ENCODE results near the gene RACGAP1. TPM values are rescaled to one million over a fixed set of nuclear protein-coding genes. Genes with fewer than 3 reads are reported as not detected.

The RACGAP1 gene
- total and polyA plus RNA-seq, 2 donors (not counting 1 experiment from before 2014, with no cell fraction given), result 4.1 to 14.2 TPM

DNA sequence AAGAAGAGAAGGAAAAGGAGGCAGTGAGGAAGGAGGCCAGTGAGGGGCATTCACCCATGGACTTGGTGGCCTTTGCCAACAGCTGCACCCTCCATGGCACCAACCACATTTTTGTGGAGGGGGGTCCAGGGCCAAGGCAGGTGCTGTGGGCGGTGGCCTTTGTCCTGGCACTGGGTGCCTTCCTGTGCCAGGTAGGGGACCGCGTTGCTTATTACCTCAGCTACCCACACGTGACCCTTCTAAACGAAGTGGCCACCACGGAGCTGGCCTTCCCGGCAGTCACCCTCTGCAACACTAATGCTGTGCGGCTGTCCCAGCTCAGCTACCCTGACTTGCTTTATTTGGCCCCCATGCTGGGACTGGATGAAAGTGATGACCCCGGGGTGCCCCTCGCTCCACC is 48.4 kb upstream of the RACGAP1 start:
- H3K4me1 ChIP-seq (ENCODE audit: control insufficient read depth in 2 of 2, insufficient read depth in 2 of 2, low read length in 2 of 2), result peaks cover 0 to 12% of the 10 kb centered on the region in 2 donors
- H3K4me3 ChIP-seq (ENCODE audit: control extremely low read depth in 1 of 5, extremely low read depth in 1 of 5, insufficient read depth in 1 of 5, low read depth in 2 of 5, low read length in 4 of 5), result no peak overlapping the region
- TF ChIP-seq EZH2 (IDR thresholded peaks at IDR 0.05; ENCODE audit: borderline replicate concordance, insufficient read depth, low read depth, low read length, poor library complexity, severe bottlenecking), result no peak
- TF ChIP-seq, protein P1, sequence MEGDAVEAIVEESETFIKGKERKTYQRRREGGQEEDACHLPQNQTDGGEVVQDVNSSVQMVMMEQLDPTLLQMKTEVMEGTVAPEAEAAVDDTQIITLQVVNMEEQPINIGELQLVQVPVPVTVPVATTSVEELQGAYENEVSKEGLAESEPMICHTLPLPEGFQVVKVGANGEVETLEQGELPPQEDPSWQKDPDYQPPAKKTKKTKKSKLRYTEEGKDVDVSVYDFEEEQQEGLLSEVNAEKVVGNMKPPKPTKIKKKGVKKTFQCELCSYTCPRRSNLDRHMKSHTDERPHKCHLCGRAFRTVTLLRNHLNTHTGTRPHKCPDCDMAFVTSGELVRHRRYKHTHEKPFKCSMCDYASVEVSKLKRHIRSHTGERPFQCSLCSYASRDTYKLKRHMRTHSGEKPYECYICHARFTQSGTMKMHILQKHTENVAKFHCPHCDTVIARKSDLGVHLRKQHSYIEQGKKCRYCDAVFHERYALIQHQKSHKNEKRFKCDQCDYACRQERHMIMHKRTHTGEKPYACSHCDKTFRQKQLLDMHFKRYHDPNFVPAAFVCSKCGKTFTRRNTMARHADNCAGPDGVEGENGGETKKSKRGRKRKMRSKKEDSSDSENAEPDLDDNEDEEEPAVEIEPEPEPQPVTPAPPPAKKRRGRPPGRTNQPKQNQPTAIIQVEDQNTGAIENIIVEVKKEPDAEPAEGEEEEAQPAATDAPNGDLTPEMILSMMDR (IDR thresholded peaks at IDR 0.05), result no peak
- no peak overlapping the region for H3K4me2 ChIP-seq (replicated peaks; ENCODE audit: low read depth, low read length, poor library complexity, severe bottlenecking)
- H3K27me3 ChIP-seq (replicated peaks in 1 of 4; ENCODE audit: control extremely low read depth in 1 of 4, control insufficient read depth in 3 of 4, insufficient read depth in 4 of 4, low read length in 3 of 4), result no peaks in the 10 kb centered on the region
- WGBS (ENCODE audit: insufficient coverage), result 91% methylated on average over 10 of the region's 10 CpGs
- no peak for ATAC-seq (ENCODE audit: low read depth)
- no peaks in the 10 kb centered on the region for H3K9me3 ChIP-seq (ENCODE audit: control extremely low read depth in 1 of 3, control insufficient read depth in 2 of 3, insufficient read depth in 1 of 3, low read length in 2 of 3)
- H3K27me3 Mint-ChIP-seq, result peaks cover 11% of the 10 kb centered on the region
- H3K27ac ChIP-seq (ENCODE audit: low read length in 2 of 2), result no peak overlapping the region
- no peaks in the 10 kb centered on the region for H3K9me3 Mint-ChIP-seq (ENCODE audit: insufficient read depth)
- no peak overlapping the region for H3K4me3 Mint-ChIP-seq
- H3K27ac Mint-ChIP-seq, result no peak overlapping the region
- no peak overlapping the region for H2AFZ ChIP-seq (ENCODE audit: insufficient read depth, low read depth, low read length, poor library complexity, severe bottlenecking)
- intact Hi-C loops (cut with micrococcal nuclease), result no loop called here
- POLR2A ChIA-PET, result no interaction called here
- H3K4me1 Mint-ChIP-seq, result peaks cover 4% of the 10 kb centered on the region
- CTCF ChIA-PET, result interaction anchor here (0.8 to 15.9 kb wide), 10 partner anchors 9 to 240 kb away, joined by 3 to 343 read pairs (median 9); partner anchors contain the start of genes CERS5 and COX14
- H3K9ac ChIP-seq (ENCODE audit: low read length), result no peak overlapping the region
- DNase-seq, result no peak
- H3K36me3 ChIP-seq (replicated peaks in 1 of 2; ENCODE audit: control extremely low read depth in 1 of 2, control insufficient read depth in 1 of 2, extremely low read depth in 1 of 2, insufficient read depth in 2 of 2, low read length in 1 of 2), result no peaks in the 10 kb centered on the region
- no peaks in the 10 kb centered on the region for H4K20me1 ChIP-seq (ENCODE audit: control insufficient read depth, insufficient read depth, low read length, poor library complexity, severe bottlenecking)
- H3K79me2 ChIP-seq (ENCODE audit: control insufficient read depth, insufficient read depth, low read length), result no peaks in the 10 kb centered on the region

DNA sequence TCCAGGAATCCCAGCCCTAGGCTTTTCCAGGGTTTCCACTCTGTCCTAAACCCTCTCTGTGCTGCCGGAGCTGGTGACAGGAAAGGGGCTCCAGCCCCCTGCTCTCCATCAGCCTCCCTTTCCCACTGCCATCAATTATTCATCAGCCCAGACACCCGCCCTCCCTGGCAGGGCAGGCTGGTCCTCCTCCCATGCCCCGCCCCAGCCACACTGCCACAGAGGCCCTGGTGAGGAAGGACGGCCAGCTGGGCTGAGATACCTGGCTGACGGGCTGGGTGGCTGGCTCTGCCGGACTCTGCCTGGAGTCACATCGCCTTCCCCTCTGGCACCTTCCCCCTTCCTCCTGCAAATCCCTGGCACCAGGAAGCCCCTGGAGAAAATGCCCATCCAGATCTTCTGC is 47.9 kb upstream of the RACGAP1 start:
- TF ChIP-seq EZH2 (IDR thresholded peaks at IDR 0.05; ENCODE audit: borderline replicate concordance, insufficient read depth, low read depth, low read length, poor library complexity, severe bottlenecking), result no peak
- TF ChIP-seq, protein P1 (IDR thresholded peaks at IDR 0.05), result no peak
- Histone ChIP-seq H3K4me2 (replicated peaks; ENCODE audit: low read depth, low read length, poor library complexity, severe bottlenecking) (no peak overlapping the region), H3K36me3 (replicated peaks in 1 of 2; ENCODE audit: control extremely low read depth in 1 of 2, control insufficient read depth in 1 of 2, extremely low read depth in 1 of 2, insufficient read depth in 2 of 2, low read length in 1 of 2) (no peaks in the 10 kb centered on the region), H4K20me1 (ENCODE audit: control insufficient read depth, insufficient read depth, low read length, poor library complexity, severe bottlenecking) (no peaks in the 10 kb centered on the region), H3K27ac (ENCODE audit: low read length in 2 of 2) (no peak overlapping the region), H3K4me3 (ENCODE audit: control extremely low read depth in 1 of 5, extremely low read depth in 1 of 5, insufficient read depth in 1 of 5, low read depth in 2 of 5, low read length in 4 of 5) (no peak overlapping the region), H3K4me1 (ENCODE audit: control insufficient read depth in 2 of 2, insufficient read depth in 2 of 2, low read length in 2 of 2) (peaks cover 0 to 12% of the 10 kb centered on the region in 2 donors), H3K27me3 (replicated peaks in 1 of 4; ENCODE audit: control extremely low read depth in 1 of 4, control insufficient read depth in 3 of 4, insufficient read depth in 4 of 4, low read length in 3 of 4) (no peaks in the 10 kb centered on the region), H3K9ac (ENCODE audit: low read length) (no peak overlapping the region), H3K9me3 (ENCODE audit: control extremely low read depth in 1 of 3, control insufficient read depth in 2 of 3, insufficient read depth in 1 of 3, low read length in 2 of 3) (no peaks in the 10 kb centered on the region), H2AFZ (ENCODE audit: insufficient read depth, low read depth, low read length, poor library complexity, severe bottlenecking) (no peak overlapping the region), H3K79me2 (ENCODE audit: control insufficient read depth, insufficient read depth, low read length) (no peaks in the 10 kb centered on the region)
- DNase-seq, result no peak
- intact Hi-C loops (cut with micrococcal nuclease), result no loop called here
- ChIA-PET POLR2A (no interaction called here), CTCF (interaction anchor here (1.6 to 15.9 kb wide), 8 partner anchors 8 to 240 kb away, joined by 3 to 343 read pairs (median 10); partner anchors contain the start of gene CERS5)
- no peak for ATAC-seq (ENCODE audit: low read depth)
- H3K27ac Mint-ChIP-seq, result no peak overlapping the region
- 85% methylated on average over 5 of the region's 7 CpGs for WGBS (ENCODE audit: insufficient coverage)
- peaks cover 11% of the 10 kb centered on the region for H3K27me3 Mint-ChIP-seq
- H3K9me3 Mint-ChIP-seq (ENCODE audit: insufficient read depth), result no peaks in the 10 kb centered on the region
- H3K4me1 Mint-ChIP-seq, result peaks cover 4% of the 10 kb centered on the region
- H3K4me3 Mint-ChIP-seq, result no peak overlapping the region

All from B cell (primary cell).